Activated T-helper 1 cell treated with anti-CD3 and anti-CD28 coated beads, Interleukin-2, amount 50 U/mL, for 16 hours (primary cell): ENCODE results near the gene BMP10.
"Not testable (repeated sequence)": the region's sequence is repeated elsewhere in the genome, so short reads cannot be mapped to it uniquely, and the experiment has no call there.

ENCODE experiments used
- DNase-seq, 2 donors: peaks; one replicate each; pipeline ENCODE4 v3.0.0-alpha.2; 2020; ENCODE audit warnings: low read depth in 1 of 2, low spot score in 1 of 2

Gene BMP10

GRCh38 chr2:68900496-68901198 lies 29.4 kb upstream of the BMP10 start:
- no peak for DNase-seq

- not testable (repeated sequence) for DNase-seq
Observed at GRCh38 chr2:68895981-68896380, 24.8 kb upstream of the BMP10 start.

DNA sequence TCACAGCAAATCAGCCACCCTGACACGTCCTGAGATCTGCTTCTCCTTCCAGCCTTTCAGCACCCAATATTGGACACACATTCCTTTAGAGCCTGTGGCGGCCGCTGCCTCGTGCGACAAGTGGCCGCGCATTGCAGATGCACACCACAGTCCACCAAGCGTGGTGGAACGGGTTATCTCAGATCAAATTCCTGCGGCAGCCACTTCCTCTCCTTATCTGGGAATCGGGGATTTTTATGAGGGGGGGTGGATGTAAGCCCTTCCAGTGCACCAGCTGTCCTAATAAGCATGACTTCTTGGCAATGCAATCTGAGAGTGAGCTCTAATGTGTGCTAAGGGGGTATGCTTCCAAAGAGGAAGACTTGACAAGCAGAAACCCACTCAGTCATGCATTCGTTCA lies 18.3 kb upstream of the BMP10 start:
- DNase-seq, result no peak

GRCh38 chr2:68889021-68889420 lies 17.8 kb upstream of the BMP10 start:
- DNase-seq, result no peak

- DNase-seq, result no peak
Observed at GRCh38 chr2:68888038-68888704, 17.0 kb upstream of the BMP10 start.

DNA sequence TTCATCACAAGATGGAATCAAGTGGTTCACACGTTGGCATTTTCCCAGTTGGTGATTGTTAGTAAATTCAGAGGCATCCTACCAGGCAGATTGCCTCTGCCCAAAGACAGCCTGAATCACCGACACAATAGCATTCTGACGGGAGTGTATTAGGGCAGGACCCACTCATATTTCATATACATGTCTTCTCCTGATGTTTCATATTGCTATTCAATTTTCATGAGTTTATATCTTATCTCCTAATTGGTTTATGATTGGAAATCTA lies 14.5 kb upstream of the BMP10 start:
- DNase-seq, result no peak

GRCh38 chr2:68885074-68885810 lies 14.0 kb upstream of the BMP10 start:
- no peak for DNase-seq

DNA sequence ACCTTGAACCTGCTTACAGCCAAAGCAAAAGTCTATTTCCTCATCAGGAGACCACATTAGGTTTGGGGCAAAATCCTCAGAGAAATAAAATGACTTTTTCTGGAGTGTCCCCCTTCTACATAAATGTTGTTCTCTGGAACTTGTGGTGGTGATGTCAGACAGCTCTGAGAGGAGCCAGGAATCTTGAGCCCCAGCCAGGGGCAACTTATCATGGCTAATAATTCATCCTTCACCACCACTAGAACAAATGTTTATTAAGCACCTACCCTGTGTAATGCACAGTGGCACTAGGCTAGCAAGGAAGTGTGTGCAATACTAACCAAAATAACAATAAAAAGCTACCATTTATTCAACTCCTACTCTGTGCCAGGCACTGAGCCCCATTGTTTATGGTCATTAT lies 9.0 kb upstream of the BMP10 start:
- DNase-seq, result no peak

DNA sequence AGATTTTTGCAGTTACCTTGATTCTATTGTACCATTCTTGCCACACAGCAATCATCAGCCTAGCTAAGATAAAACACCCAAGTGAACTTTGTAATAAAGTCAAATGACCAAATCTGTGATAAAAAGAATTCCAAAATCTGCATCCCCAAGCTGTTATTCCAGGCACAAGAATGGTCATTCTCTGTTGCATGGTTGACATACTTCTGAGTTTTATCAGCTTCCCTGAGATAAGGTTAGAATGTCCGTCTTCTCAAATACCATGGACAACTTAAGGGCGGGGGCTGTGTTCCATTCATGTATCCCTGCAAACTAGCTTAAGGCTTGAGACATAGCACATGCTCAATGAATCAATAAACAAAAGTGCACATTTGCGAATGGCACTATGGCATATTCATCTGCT lies 8.1 kb upstream of the BMP10 start:
- DNase-seq, result no peak

DNA sequence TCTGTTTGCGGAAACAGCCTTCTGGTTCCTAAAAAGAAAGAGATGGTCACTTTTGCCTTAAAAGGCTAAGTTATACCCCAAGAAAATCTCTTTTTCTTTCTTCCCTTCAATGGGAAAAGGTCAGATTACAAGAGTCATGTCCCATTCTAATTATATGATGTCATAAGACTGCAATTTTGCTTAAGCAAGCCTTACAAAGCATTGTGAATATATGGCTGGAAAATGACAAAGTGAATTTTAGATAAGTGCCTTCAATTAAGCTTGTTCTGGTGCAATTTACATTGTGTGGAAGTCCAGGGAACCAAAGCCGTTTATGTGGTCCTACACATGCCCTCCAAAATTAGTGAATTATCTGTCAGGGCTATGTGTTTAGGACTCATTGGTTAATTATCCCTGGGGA lies 7.6 kb upstream of the BMP10 start:
- no peak for DNase-seq

GRCh38 chr2:68878071-68878711 lies 7.0 kb upstream of the BMP10 start:
- no peak for DNase-seq

DNA sequence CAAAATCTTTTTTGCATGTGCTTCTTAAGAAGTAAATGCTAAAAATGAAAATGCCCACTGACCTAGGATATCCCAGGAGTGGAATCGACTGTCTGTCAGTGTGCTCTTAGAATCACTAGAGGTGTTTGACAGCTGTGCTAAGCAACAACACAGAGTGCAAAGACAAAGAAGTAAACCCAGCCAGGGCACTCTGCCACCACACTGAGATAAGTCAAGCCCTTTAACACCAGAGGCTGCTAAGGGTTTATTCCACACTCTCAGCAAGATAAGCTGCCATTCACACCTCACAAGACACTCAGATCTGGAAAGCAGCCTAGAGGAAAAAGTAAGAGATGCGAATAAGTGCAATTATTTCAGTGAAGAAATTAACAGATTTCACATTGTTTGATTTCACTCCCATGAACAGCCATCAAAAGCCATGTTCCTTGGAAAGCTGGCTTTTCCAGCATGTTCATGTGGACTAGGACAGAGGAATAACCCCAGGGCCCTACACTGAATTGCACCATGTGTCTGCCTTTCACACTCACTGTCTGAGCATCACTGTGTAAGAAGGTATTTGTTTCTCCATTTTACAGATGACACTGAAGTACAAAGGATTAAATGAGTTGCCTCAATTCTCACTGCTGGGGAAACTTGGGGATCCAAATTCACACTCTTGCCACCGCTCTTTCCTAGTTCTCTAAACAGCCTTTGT lies 6.0 kb upstream of the BMP10 start:
- DNase-seq, result no peak

GRCh38 chr2:68870215-68870614 lies 982 bp downstream of the BMP10 start:
- no peak for DNase-seq

DNA sequence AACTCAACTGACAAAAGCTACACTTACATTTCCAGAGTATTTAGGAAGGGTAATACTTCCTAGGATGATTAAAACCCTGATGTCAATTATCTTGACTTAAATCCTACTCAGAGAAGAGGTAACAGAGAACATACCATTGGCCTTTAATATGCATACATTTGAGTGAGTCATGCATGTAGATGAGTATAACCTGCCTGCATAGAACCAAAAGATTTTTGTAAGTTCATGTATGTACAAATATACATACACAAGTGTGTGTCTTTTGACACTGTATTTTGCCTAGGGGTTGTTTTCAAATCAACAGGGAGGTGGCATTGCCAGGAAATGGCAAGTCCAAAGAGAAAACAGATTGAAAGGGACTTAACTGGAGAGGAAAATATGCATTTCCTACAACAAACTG lies 6.1 kb downstream of the BMP10 start:
- no peak for DNase-seq

GRCh38 chr2:68863996-68864395 lies 7.2 kb downstream of the BMP10 start:
- DNase-seq, result no peak

DNA sequence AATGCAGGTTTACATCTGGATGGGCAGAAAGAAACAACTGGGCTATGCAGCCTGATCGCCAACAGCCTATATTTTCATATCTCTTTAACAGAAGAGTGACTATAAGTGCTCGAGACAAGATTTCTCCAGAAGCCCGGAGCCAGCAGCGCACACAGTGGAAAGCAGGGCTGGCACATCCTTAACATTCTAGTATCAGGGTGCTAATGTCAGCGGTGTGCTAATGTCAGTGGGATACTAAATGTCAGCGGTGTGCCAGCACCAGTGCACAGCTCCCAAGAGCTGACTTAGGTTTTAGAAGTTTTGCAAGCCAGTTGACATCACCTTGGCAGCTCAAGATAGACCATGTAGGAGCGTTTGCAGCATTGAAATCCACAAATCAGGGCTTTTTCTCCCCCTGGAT lies 8.3 kb downstream of the BMP10 start:
- DNase-seq, result no peak

DNA sequence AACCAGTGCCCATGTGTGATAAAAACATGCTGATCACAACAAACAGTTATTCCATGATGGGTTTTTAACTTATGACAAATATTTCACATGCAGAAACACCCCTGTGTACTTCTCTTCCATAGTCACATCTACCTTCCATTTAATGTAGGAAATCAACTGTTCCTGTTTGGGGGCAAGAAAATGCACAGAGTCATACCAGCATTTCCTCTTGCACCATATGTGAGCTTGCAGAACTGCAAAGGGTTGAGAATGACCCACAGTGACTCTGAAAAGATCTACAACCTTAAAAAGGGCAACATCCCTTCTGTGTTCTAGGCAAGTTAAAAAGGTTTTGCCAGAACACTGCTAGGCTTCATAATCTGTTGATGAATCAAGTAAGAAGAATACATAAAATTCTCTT lies 9.9 kb downstream of the BMP10 start:
- no peak for DNase-seq

GRCh38 chr2:68860111-68860510 lies 11.1 kb downstream of the BMP10 start:
- no peak for DNase-seq

GRCh38 chr2:68857855-68858456 lies 13.2 kb downstream of the BMP10 start:
- DNase-seq, result no peak

- DNase-seq, result no peak
Observed at GRCh38 chr2:68857202-68857845, 13.9 kb downstream of the BMP10 start.

- DNase-seq, result no peak
Observed at GRCh38 chr2:68855550-68855949, 15.6 kb downstream of the BMP10 start.
